Lung (tissue), 12 donors: ENCODE results near the gene DNAH17. TPM values are rescaled to one million over a fixed set of nuclear protein-coding genes. Genes with fewer than 3 reads are reported as not detected.

Experiments
- ATAC-seq: fragments of 200-7000 bp; cut with Tn5 transposase; one replicate; pipeline ENCODE4 v1.9.1; 2020; ENCODE audit warnings: moderate number of reproducible peaks; ENCODE audit not compliant: insufficient read depth, low FRiP score
- DNase-seq, 3 donors: peaks; one replicate each; pipeline ENCODE4 v3.0.0-alpha.2; 2013 to 2017
- H3K27ac ChIP-seq, 2 donors: one replicate each; pipeline ENCODE4 v1.5.1; 2013; ENCODE audit warnings: mild to moderate bottlenecking in 2 of 2, moderate library complexity in 2 of 2, control low read depth in 1 of 2, inconsistent platforms in 1 of 2, low read depth in 1 of 2, low read length in 1 of 2
- H3K27me3 ChIP-seq, 3 donors: one replicate each; pipeline ENCODE4 v1.5.1; 2013; ENCODE audit warnings: low read length in 2 of 3; ENCODE audit not compliant: control insufficient read depth in 3 of 3, insufficient read depth in 3 of 3
- H3K36me3 ChIP-seq, 4 donors: one replicate each; pipeline ENCODE4 v1.5.1; 2013; ENCODE audit warnings: low read length in 4 of 4, mild to moderate bottlenecking in 1 of 4, moderate library complexity in 1 of 4; ENCODE audit not compliant: control insufficient read depth in 4 of 4, insufficient read depth in 4 of 4
- H3K4me1 ChIP-seq, 5 donors: one replicate each; pipeline ENCODE4 v1.5.1; 2013; ENCODE audit warnings: low read length in 5 of 5, mild to moderate bottlenecking in 2 of 5, moderate library complexity in 1 of 5; ENCODE audit not compliant: control insufficient read depth in 5 of 5, insufficient read depth in 5 of 5
- H3K4me3 ChIP-seq: one replicate; pipeline ENCODE4 v1.5.1; 2013; ENCODE audit warnings: mild to moderate bottlenecking, control low read depth, moderate library complexity
- H3K9ac ChIP-seq, 2 donors: one replicate each; pipeline ENCODE4 v1.5.1; 2013; ENCODE audit warnings: low read length in 2 of 2, control low read depth in 1 of 2; ENCODE audit not compliant: insufficient read depth in 1 of 2
- H3K9me3 ChIP-seq, 4 donors: one replicate each; pipeline ENCODE4 v1.5.1; 2013; ENCODE audit warnings: low read length in 3 of 4, mild to moderate bottlenecking in 1 of 4, moderate library complexity in 1 of 4; ENCODE audit not compliant: control insufficient read depth in 4 of 4, insufficient read depth in 3 of 4
- WGBS, 2 donors: extraction: QIAGEN DNeasy Blood & Tissue Kit; methylation state at CpG; one replicate each; pipeline ENCODE4 v1.1.7; 2013; 5-methylcytosine and 5-hydroxymethylcytosine counted together
- polyA plus RNA-seq, 2 donors: library from polyadenylated mRNA; stranded (reverse); fragments of 200-250 nt; gene quantifications; one replicate each; pipeline ENCODE4 v1.2.1, GENCODE V29; 2013
- total RNA-seq, 2 donors: library from RNA; depleted of rRNA in 1 of 2; stranded (reverse); fragments of >200 nt in 1 of 2; gene quantifications; one replicate each; pipeline ENCODE4 v1.2.1, GENCODE V29; 2014 to 2021
- TF ChIP-seq, protein P1 (sequence below): IDR thresholded peaks from 2 replicates; pipeline ENCODE4 v1.5.1; 2012; ENCODE audit warnings: mild to moderate bottlenecking; ENCODE audit errors: control extremely low read depth, extremely low read depth
- donor health status: control.
- donor health status: control.
- donor health status: Bipolar disorder and iron deficiency.
- donor health status: healthy.
- donor health status: DM: yes; HTN: yes; CAD: no.

DNAH17 gene
- total and polyA plus RNA-seq, 4 donors: 0.44 to 1.6 (median 1.2) TPM

DNA sequence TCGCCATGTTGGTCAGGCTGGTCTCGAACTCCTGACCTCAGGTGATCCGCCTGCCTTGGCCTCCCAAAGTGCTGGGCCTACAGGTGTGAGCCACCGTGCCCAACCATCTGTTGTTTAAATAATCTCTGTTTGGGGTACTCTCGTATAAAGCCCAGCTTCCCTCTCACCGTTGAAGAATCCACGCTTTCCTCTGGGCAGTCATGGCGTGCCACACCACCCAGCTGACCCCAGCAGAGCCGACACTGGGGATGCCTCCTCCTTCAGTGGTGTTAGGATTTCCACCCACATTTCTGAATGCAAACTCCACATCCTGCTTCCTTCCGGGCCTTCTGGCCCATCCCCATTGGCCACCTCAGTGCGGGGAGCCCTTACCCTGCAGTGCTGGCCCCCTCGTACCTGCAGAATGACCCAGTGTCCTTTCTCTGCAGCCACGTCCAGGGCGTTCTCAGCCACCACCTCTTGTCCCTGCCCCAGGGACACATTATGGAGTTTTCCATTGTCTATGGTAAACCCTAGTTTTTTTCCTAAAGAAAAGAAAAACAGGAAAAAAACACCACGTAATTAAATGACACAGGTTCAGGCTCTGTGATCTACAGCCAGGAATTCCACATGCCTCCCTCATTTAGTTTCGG lies 138.4 kb downstream of the DNAH17 start:
- Histone ChIP-seq H3K4me1 (peaks cover 0 to 9% (median 0%) of the 10 kb centered on the region in 5 donors), H3K27me3 (peaks cover 0 to 3% (median 0%) of the 10 kb centered on the region in 3 donors), H3K9me3 (no peaks in the 10 kb centered on the region), H3K9ac (no peak overlapping the region), H3K27ac (no peak overlapping the region), H3K4me3 (no peak overlapping the region), H3K36me3 (no peaks in the 10 kb centered on the region)
- WGBS, 2 donors: 78 to 83% methylated on average over 16 of the region's 16 CpGs
- TF ChIP-seq, protein P1, sequence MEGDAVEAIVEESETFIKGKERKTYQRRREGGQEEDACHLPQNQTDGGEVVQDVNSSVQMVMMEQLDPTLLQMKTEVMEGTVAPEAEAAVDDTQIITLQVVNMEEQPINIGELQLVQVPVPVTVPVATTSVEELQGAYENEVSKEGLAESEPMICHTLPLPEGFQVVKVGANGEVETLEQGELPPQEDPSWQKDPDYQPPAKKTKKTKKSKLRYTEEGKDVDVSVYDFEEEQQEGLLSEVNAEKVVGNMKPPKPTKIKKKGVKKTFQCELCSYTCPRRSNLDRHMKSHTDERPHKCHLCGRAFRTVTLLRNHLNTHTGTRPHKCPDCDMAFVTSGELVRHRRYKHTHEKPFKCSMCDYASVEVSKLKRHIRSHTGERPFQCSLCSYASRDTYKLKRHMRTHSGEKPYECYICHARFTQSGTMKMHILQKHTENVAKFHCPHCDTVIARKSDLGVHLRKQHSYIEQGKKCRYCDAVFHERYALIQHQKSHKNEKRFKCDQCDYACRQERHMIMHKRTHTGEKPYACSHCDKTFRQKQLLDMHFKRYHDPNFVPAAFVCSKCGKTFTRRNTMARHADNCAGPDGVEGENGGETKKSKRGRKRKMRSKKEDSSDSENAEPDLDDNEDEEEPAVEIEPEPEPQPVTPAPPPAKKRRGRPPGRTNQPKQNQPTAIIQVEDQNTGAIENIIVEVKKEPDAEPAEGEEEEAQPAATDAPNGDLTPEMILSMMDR: no peak
- no peak for DNase-seq
- no peak for ATAC-seq

DNA sequence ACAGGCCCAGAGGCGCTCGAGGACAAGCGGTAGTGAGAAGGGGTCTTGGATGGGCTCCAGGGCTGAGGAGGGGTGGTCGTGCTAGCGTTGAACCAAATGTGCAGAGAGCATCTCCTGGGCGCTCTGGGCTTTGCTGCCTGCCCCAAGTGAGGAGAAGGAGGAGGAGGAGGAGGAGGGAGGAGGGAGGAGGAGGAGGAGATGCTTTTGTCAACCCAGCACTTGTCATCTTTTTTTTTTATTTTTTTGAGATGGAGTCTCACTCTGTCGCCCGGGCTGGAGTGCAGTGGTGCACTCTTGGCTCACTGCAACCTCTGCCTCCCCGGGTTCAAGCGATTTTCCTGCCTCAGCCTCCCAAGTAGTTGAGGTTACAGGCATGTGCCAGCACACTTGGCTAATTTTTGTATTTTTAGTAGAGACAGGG lies 138.9 kb downstream of the DNAH17 start:
- no peak overlapping the region for H3K9ac ChIP-seq
- H3K27me3 ChIP-seq: peaks cover 0 to 3% (median 0%) of the 10 kb centered on the region in 3 donors
- peaks cover 0 to 9% (median 0%) of the 10 kb centered on the region in 5 donors for H3K4me1 ChIP-seq
- H3K9me3 ChIP-seq: no peaks in the 10 kb centered on the region
- H3K4me3 ChIP-seq: no peak overlapping the region
- H3K36me3 ChIP-seq: no peaks in the 10 kb centered on the region
- 94 to 96% methylated on average over 10 of the region's 10 CpGs for WGBS, 2 donors
- DNase-seq: no peak
- ATAC-seq: no peak
- H3K27ac ChIP-seq: no peak overlapping the region
- TF ChIP-seq, protein P1: no peak

DNA sequence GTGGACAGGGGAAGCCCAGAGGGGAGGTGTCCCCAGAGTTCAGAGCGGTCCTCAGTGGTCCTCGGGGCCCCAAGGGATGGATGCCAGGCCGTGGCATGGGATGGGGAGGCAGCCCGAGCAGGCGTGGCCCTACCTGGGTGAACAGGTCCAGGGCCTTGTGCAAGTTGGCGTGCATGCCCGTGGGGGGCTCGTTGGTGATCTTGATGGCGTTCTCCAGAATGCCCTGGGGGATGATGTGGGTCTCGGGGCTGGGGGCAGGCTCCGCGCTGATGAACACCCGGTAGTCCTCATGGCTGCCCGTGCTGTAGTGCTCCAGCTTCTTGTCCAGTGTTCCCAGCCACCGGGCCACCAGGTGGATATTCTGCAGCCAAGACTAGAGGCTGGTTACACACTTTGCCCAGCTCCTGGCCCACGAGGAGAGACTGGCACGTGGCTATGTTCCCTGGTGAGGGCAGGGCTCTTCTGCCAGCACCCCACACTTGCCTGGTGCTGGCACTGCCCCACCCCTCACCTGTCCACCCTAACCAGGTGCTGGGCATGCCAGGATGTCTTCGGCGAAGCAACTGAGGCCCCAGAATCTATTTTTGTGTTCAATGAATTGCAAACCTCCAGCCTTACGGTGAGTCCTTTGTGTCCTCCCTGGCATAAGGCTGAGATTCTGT lies 139.6 kb downstream of the DNAH17 start:
- H3K9ac ChIP-seq: no peak overlapping the region
- H3K36me3 ChIP-seq: no peaks in the 10 kb centered on the region
- no peak overlapping the region for H3K27ac ChIP-seq
- peaks cover 0 to 6% (median 2%) of the 10 kb centered on the region in 5 donors for H3K4me1 ChIP-seq
- 86 to 89% methylated on average over 20 of the region's 20 CpGs for WGBS, 2 donors
- no peak for DNase-seq
- no peaks in the 10 kb centered on the region for H3K9me3 ChIP-seq
- no peak overlapping the region for H3K4me3 ChIP-seq
- H3K27me3 ChIP-seq: peaks cover 0 to 3% (median 0%) of the 10 kb centered on the region in 3 donors
- TF ChIP-seq, protein P1: no peak
- no peak for ATAC-seq
